Measurements from ENCODE around the gene ATG9B. TPM values are rescaled to one million over a fixed set of nuclear protein-coding genes. Genes with fewer than 3 reads are reported as not detected.

Gene ATG9B
- total and polyA plus RNA-seq, 2 of the 13 experiments (the other 11 are each of a cell fraction or from before 2014, with no cell fraction given): 0.24 TPM; not detected in 1

DNA sequence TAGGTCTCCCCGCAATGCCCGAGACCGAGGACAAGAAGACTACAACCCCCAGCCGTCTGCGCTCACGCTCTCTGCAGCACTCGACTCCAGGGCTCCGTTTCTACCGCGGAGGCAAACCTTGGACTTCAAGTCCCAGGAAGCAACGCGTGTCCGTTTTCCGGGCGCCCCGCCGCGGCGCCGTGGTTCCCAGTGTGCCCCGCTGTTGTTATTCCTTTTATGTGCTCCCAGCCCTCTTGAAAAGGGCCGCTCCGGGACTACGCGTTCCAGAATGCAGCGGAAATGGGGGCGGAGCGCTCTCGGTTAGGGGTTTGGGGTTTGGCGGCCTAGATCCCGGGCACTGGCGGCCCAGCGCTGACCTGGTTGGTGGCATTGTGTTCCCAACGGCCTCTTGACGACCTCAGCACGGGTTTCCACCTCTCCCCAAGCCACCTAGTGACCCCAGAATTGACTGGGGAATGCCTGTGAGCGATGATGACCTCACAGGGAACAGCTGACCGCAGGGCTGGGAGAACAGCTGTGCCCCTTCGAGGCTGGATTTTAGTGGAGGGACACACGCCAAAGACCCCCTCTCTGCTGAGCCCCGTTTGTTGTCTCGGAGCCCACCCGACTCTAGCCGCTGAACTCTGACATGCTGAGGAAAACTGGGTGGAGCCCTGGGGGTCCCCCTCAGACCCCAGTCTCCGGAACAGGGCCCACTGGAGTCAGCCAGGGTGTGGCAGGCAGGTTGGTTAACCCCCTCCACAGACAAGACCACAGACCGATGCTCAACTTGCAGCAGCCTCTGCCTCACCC lies 33.9 kb upstream of the ATG9B start (continued):
- TF ChIP-seq NCOA1 (CRISPR knock-in tag; IDR thresholded peaks at IDR 0.05) (no peak), ZNF205 (CRISPR knock-in tag; IDR thresholded peaks at IDR 0.05) (no peak), RAD51 (IDR thresholded peaks at IDR 0.05; ENCODE audit: borderline replicate concordance) (no peak), SRSF1 (optimal IDR thresholded peaks at IDR 0.05; ENCODE audit: low read depth, low read length) (no peak), MATR3 (CRISPR knock-in tag; IDR thresholded peaks at IDR 0.05) (no peak), PHF5A (CRISPR knock-in tag; IDR thresholded peaks at IDR 0.05; ENCODE audit: low read depth, unreplicated experiment) (no peak), CHCHD3 (CRISPR knock-in tag; IDR thresholded peaks at IDR 0.05) (no peak), ZNF598 (CRISPR knock-in tag; IDR thresholded peaks at IDR 0.05; ENCODE audit: borderline replicate concordance) (peak; percentile 13; the same call in 1 of the 2 replicates), ZNF546 (CRISPR knock-in tag; conservative IDR thresholded peaks at IDR 0.05) (no peak), BHLHE40 (IDR thresholded peaks at IDR 0.05; ENCODE audit: low read length) (0 out of 2 replicates have a peak, but pooled peaks have one; percentile 9), SP1 (IDR thresholded peaks at IDR 0.05) (no peak), SP1 (CRISPR knock-in tag; IDR thresholded peaks at IDR 0.05) (peak; percentile 54; the same call in 1 of the 2 replicates), HNRNPK (IDR thresholded peaks at IDR 0.05; ENCODE audit: low read depth, low read length, poor library complexity, severe bottlenecking) (peak; percentile 5), ZNF720 (CRISPR knock-in tag; IDR thresholded peaks at IDR 0.05) (no peak), ZNF549 (CRISPR knock-in tag; IDR thresholded peaks at IDR 0.05) (no peak), ARNTL (CRISPR knock-in tag; IDR thresholded peaks at IDR 0.05) (peak; percentile 72; the same call in 1 of the 2 replicates), ZNF703 (CRISPR knock-in tag; IDR thresholded peaks at IDR 0.05; ENCODE audit: borderline replicate concordance) (no peak), RBM39 (IDR thresholded peaks at IDR 0.05; ENCODE audit: low read depth, low read length, poor library complexity, severe bottlenecking) (no peak), POLR2AphosphoS2 (IDR thresholded peaks at IDR 0.05; ENCODE audit: low read depth, low read length) (no peak), SNAPC2 (CRISPR knock-in tag; IDR thresholded peaks at IDR 0.05) (no peak)
- TF ChIP-seq, protein P1, sequence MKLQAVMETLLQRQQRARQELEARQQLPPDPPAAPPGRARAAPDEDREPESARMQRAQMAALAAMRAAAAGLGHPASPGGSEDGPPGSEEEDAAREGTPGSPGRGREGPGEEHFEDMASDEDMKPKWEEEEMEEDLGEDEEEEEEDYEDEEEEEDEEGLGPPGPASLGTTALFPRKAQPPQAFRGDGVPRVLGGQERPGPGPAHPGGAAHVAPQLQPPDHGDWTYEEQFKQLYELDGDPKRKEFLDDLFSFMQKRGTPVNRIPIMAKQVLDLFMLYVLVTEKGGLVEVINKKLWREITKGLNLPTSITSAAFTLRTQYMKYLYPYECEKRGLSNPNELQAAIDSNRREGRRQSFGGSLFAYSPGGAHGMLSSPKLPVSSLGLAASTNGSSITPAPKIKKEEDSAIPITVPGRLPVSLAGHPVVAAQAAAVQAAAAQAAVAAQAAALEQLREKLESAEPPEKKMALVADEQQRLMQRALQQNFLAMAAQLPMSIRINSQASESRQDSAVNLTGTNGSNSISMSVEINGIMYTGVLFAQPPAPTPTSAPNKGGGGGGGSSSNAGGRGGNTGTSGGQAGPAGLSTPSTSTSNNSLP (IDR thresholded peaks at IDR 0.05; ENCODE audit: low read depth, low read length): no peak
- TF ChIP-seq, protein P2, sequence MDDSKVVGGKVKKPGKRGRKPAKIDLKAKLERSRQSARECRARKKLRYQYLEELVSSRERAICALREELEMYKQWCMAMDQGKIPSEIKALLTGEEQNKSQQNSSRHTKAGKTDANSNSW (CRISPR knock-in tag; IDR thresholded peaks at IDR 0.05; ENCODE audit: borderline replicate concordance): no peak
- TF ChIP-seq, protein P3, sequence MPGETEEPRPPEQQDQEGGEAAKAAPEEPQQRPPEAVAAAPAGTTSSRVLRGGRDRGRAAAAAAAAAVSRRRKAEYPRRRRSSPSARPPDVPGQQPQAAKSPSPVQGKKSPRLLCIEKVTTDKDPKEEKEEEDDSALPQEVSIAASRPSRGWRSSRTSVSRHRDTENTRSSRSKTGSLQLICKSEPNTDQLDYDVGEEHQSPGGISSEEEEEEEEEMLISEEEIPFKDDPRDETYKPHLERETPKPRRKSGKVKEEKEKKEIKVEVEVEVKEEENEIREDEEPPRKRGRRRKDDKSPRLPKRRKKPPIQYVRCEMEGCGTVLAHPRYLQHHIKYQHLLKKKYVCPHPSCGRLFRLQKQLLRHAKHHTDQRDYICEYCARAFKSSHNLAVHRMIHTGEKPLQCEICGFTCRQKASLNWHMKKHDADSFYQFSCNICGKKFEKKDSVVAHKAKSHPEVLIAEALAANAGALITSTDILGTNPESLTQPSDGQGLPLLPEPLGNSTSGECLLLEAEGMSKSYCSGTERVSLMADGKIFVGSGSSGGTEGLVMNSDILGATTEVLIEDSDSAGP (CRISPR knock-in tag; IDR thresholded peaks at IDR 0.05; ENCODE audit: borderline replicate concordance): peak; percentile 41; the same call in 1 of the 2 replicates
- TF ChIP-seq, protein P4, sequence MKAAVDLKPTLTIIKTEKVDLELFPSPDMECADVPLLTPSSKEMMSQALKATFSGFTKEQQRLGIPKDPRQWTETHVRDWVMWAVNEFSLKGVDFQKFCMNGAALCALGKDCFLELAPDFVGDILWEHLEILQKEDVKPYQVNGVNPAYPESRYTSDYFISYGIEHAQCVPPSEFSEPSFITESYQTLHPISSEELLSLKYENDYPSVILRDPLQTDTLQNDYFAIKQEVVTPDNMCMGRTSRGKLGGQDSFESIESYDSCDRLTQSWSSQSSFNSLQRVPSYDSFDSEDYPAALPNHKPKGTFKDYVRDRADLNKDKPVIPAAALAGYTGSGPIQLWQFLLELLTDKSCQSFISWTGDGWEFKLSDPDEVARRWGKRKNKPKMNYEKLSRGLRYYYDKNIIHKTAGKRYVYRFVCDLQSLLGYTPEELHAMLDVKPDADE (CRISPR knock-in tag; IDR thresholded peaks at IDR 0.05): no peak
